ENCODE measurements around the gene ILRUN. TPM values are rescaled to one million over a fixed set of nuclear protein-coding genes. Genes with fewer than 3 reads are reported as not detected.

ILRUN gene
- total RNA-seq, 1 experiment from 2014 or later = 64.6 TPM

DNA sequence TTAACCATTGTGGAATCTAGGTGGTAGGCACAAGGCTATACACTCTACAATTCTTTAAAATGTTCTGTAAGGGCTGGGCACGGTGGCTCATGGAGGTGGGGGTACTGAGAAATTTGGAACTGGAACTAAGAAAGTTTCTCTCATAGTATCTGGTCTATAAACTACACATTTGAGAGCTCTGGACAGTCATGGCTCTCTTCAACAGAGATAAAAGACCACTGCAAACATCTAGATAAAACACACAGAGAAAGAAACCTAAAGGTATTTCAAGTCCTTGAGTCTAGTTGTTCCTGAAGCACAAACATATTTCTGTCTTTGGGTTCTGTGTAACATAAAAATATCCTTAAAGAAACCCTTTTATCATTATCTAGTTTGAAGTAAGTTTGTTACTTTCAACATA, 35.2 kb downstream of the ILRUN start:
- Histone ChIP-seq H3K9ac (ENCODE audit: extremely low read depth, insufficient read length, low read length) (no peak overlapping the region), H3K23ac (ENCODE audit: insufficient read length, low read depth, low read length) (no peak overlapping the region), H4K91ac (ENCODE audit: insufficient read length, low read depth, low read length) (no peak overlapping the region), H2AK5ac (ENCODE audit: insufficient read length, low read length) (no peak overlapping the region), H3K56ac (ENCODE audit: insufficient read length, low read depth, low read length) (no peak overlapping the region), H2BK120ac (ENCODE audit: low read depth, low read length, poor library complexity, severe bottlenecking) (no peak overlapping the region), H4K20me1 (ENCODE audit: control insufficient read depth, insufficient read depth, insufficient read length) (no peaks in the 10 kb centered on the region), H2BK15ac (ENCODE audit: low read depth, low read length) (no peak overlapping the region), H2BK5ac (ENCODE audit: insufficient read length, low read length) (no peak overlapping the region), H4K5ac (ENCODE audit: insufficient read length, low read depth, low read length) (no peak overlapping the region), H3K79me1 (ENCODE audit: insufficient read depth, low read depth, low read length, poor library complexity, severe bottlenecking) (peaks cover 10% of the 10 kb centered on the region), H3T11ph (ENCODE audit: low read length) (no peak overlapping the region), H4K8ac (replicated peaks; ENCODE audit: insufficient read length, low read depth, low read length) (no peak overlapping the region), H3K27ac (ENCODE audit: insufficient read length, low read depth, low read length) (no peak overlapping the region), H3K14ac (ENCODE audit: insufficient read depth, low read length) (no peak overlapping the region), H3K18ac (ENCODE audit: insufficient read length, low read depth, low read length) (no peak overlapping the region), H2BK12ac (ENCODE audit: insufficient read length, low read depth, low read length) (no peak overlapping the region), H3K4ac (ENCODE audit: low read depth, low read length) (no peak overlapping the region), H3K23me2 (ENCODE audit: insufficient read length, low read depth, low read length, poor library complexity, severe bottlenecking) (no peaks in the 10 kb centered on the region), H3K9me3 (ENCODE audit: control insufficient read depth, low read depth, low read length) (no peaks in the 10 kb centered on the region), H2BK20ac (ENCODE audit: low read depth, low read length, poor library complexity, severe bottlenecking) (no peak overlapping the region), H3K4me1 (ENCODE audit: insufficient read depth, low read length) (peaks cover 10% of the 10 kb centered on the region; the same call in 1 of the 2 replicates), H3K79me2 (ENCODE audit: insufficient read depth, low read length) (peaks cover 2% of the 10 kb centered on the region; the same call in 1 of the 2 replicates), H3K27me3 (ENCODE audit: insufficient read depth, low read length) (no peaks in the 10 kb centered on the region), H3K4me2 (ENCODE audit: insufficient read depth, insufficient read length, low read length) (no peak overlapping the region), H2AFZ (ENCODE audit: low read length) (no peak overlapping the region)
- Mint-ChIP-seq H3K36me3 (ENCODE audit: insufficient read depth in 1 of 3, low read depth in 3 of 3) (no peaks in the 10 kb centered on the region), H3K9me3 (no peaks in the 10 kb centered on the region), H3K4me3 (no peak overlapping the region), H3K4me1 (peaks cover 28 to 32% of the 10 kb centered on the region in 2 experiments), H3K27ac (no peak overlapping the region), H3K27me3 (ENCODE audit: low read depth) (no peaks in the 10 kb centered on the region)
- no CpG with 5 or more reads among the region's 1 CpG for WGBS (ENCODE audit: extremely low coverage, insufficient read length, low lambda C conversion rate)
- TF ChIP-seq CTCF (conservative IDR thresholded peaks at IDR 0.05) = no peak
- no peak for DNase-seq
